OCI-LY7 (cell line): Measurements from ENCODE around the gene CABLES1. TPM values are rescaled to one million over a fixed set of nuclear protein-coding genes. Genes with fewer than 3 reads are reported as not detected.

Experiments used
- BruUV-seq: library from RNA; stranded (reverse); fragments of 400-500 nt; replicated peaks from 2 replicates; lab custom pipeline; 2021; lab: Mats Ljungman, UMichigan
- CTCF ChIA-PET: fragments of 300-600 bp; sonication (Branson Sonifier 250); formaldehyde crosslinking; loops from one replicate; lab custom pipeline; 2022; ENCODE audit warnings: antibody characterized with exemption; ENCODE audit not compliant: unreplicated experiment; lab: Charles Lee
- POLR2A ChIA-PET: fragments of 300-600 bp; sonication (Branson Sonifier 250); formaldehyde crosslinking; loops from one replicate; lab custom pipeline; 2022; ENCODE audit warnings: antibody characterized with exemption; lab: Charles Lee
- DNase-seq: peaks from one replicate; pipeline ENCODE4 v3.0.0-alpha.2; 2015; ENCODE audit warnings: low spot score
- H2AFZ ChIP-seq: fragments of 200-600 bp; sonication (generic), shearing (Covaris generic); 2 replicates; pipeline ENCODE4 v1.6.1; 2014; ENCODE audit warnings: mild to moderate bottlenecking, antibody characterized with exemption, low read length, moderate library complexity
- H3K27ac ChIP-seq: fragments of 200-600 bp; sonication (generic); 2 replicates; pipeline ENCODE4 v1.5.1; 2014; ENCODE audit warnings: mixed run types, low read depth, mild to moderate bottlenecking, moderate library complexity, low read length, inconsistent platforms; ENCODE audit not compliant: poor library complexity, severe bottlenecking
- H3K36me3 ChIP-seq: fragments of 200-600 bp; sonication (generic); 2 replicates; pipeline ENCODE4 v1.6.1; 2014; ENCODE audit warnings: mild to moderate bottlenecking, antibody characterized with exemption, low read length, moderate library complexity, mixed read lengths; ENCODE audit not compliant: insufficient read depth
- H3K4me1 ChIP-seq: fragments of 200-600 bp; sonication (generic); 2 replicates; pipeline ENCODE4 v1.5.1; 2014; ENCODE audit warnings: mild to moderate bottlenecking, low read length; ENCODE audit not compliant: insufficient read depth, poor library complexity, severe bottlenecking
- H3K4me2 ChIP-seq: fragments of 200-600 bp; sonication (generic); 2 replicates; pipeline ENCODE4 v1.6.1; 2014; ENCODE audit warnings: mild to moderate bottlenecking, low read length
- H3K4me3 ChIP-seq: fragments of 200-600 bp; sonication (generic); 2 replicates; pipeline ENCODE4 v1.5.1; 2014; ENCODE audit warnings: mild to moderate bottlenecking, low read depth, low read length; ENCODE audit not compliant: poor library complexity, severe bottlenecking
- H3K79me2 ChIP-seq: fragments of 200-600 bp; sonication (generic); 2 replicates; pipeline ENCODE4 v1.6.1; 2016; ENCODE audit warnings: low read depth, mild to moderate bottlenecking, low read length, moderate library complexity, mixed read lengths; ENCODE audit not compliant: insufficient read depth
- H3K9me2 ChIP-seq: fragments of 200-600 bp; sonication (generic); 2 replicates; pipeline ENCODE4 v1.6.1; 2016; ENCODE audit warnings: mild to moderate bottlenecking, low read length, mixed read lengths; ENCODE audit not compliant: insufficient read depth
- H3K9me3 ChIP-seq: fragments of 200-600 bp; sonication (generic); 2 replicates; pipeline ENCODE4 v1.6.1; 2014; ENCODE audit warnings: mild to moderate bottlenecking, mixed run types, low read length, mixed read lengths
- H4K20me1 ChIP-seq: fragments of 200-600 bp; sonication (generic); 2 replicates; pipeline ENCODE4 v1.6.1; 2014; ENCODE audit warnings: mild to moderate bottlenecking, antibody characterized with exemption, low read length, moderate library complexity, mixed read lengths; ENCODE audit not compliant: insufficient read depth
- CTCF ChIP-seq: fragments of 200-600 bp; sonication (generic); conservative IDR thresholded peaks from 2 replicates; pipeline ENCODE4 v1.5.1; 2014; ENCODE audit warnings: mild to moderate bottlenecking, antibody characterized with exemption, low read length, moderate library complexity, mixed read lengths
- EZH2phosphoT487 ChIP-seq: fragments of 200-600 bp; sonication (generic); IDR thresholded peaks from 2 replicates; pipeline ENCODE4 v1.6.1; 2018; ENCODE audit warnings: low read depth, borderline replicate concordance, mild to moderate bottlenecking, mixed run types, antibody characterized with exemption, low read length, moderate library complexity, mixed read lengths
- intact Hi-C: fragments of 100-400 bp; cut with micrococcal nuclease; formaldehyde crosslinking; loops from one replicate; pipeline ENCODE4 v1.10.0; 2022; ENCODE audit not compliant: unreplicated experiment
- total RNA-seq, 2 experiments: library from RNA; depleted of rRNA in 1 of 2; stranded (reverse); fragments of >200 nt in 1 of 2; shearing (Covaris generic) in 1 of 2; gene quantifications; 2 replicates each; pipeline ENCODE4 v1.2.3, GENCODE V29; 2014 to 2022

The CABLES1 gene
- total RNA-seq, 2 experiments from 2014 or later = 20.6 to 28.7 TPM

- Histone ChIP-seq H3K4me1 (peaks cover 6% of the 10 kb centered on the region), H3K36me3 (0 out of 2 replicates have a peak, but pooled peaks cover 4% of the 10 kb centered on the region), H3K79me2 (no peaks in the 10 kb centered on the region), H3K9me2 (no peaks in the 10 kb centered on the region), H4K20me1 (no peaks in the 10 kb centered on the region), H3K4me2 (no peak overlapping the region), H2AFZ (no peak overlapping the region), H3K9me3 (no peaks in the 10 kb centered on the region), H3K27ac (no peak overlapping the region), H3K4me3 (no peak overlapping the region)
- no TSS peak for BruUV-seq
- TF ChIP-seq CTCF = no peak
- no peak for TF ChIP-seq EZH2phosphoT487
- intact Hi-C loops = no loop called here
- CTCF ChIA-PET = no interaction called here
- POLR2A ChIA-PET = no interaction called here
- peak; percentile 58 for DNase-seq
These were observed 156.3 kb downstream of the CABLES1 start for GRCh38 chr18:23291456-23292205.

- no TSS peak for BruUV-seq
- ChIA-PET CTCF (no interaction called here), POLR2A (interaction anchor here (0.6 kb wide), 2 partner anchors 60 to 167 kb away, joined by 3 read pairs; no protein-coding TSS in a partner anchor)
- H3K36me3 ChIP-seq = peaks cover 6% of the 10 kb centered on the region; the same call in 1 of the 2 replicates
- intact Hi-C loops = no loop called here
- no peak overlapping the region for H3K4me2 ChIP-seq
- H2AFZ ChIP-seq = no peak overlapping the region
- TF ChIP-seq EZH2phosphoT487 (no peak), CTCF (no peak)
- DNase-seq = no peak
- H3K9me3 ChIP-seq = no peaks in the 10 kb centered on the region
- H4K20me1 ChIP-seq = no peaks in the 10 kb centered on the region
- H3K9me2 ChIP-seq = no peaks in the 10 kb centered on the region
- H3K4me1 ChIP-seq = no peaks in the 10 kb centered on the region
- no peak overlapping the region for H3K4me3 ChIP-seq
- no peak overlapping the region for H3K27ac ChIP-seq
- no peaks in the 10 kb centered on the region for H3K79me2 ChIP-seq
These were observed 165.0 kb downstream of the CABLES1 start for GRCh38 chr18:23300231-23300805.

- Histone ChIP-seq H3K9me3 (no peaks in the 10 kb centered on the region), H3K4me3 (no peak overlapping the region), H3K9me2 (no peaks in the 10 kb centered on the region), H3K27ac (no peak overlapping the region), H4K20me1 (no peaks in the 10 kb centered on the region), H3K79me2 (no peaks in the 10 kb centered on the region), H3K36me3 (peaks cover 3% of the 10 kb centered on the region; the same call in 1 of the 2 replicates), H2AFZ (no peak overlapping the region), H3K4me1 (no peaks in the 10 kb centered on the region), H3K4me2 (no peak overlapping the region)
- DNase-seq = peak; percentile 8
- TF ChIP-seq CTCF = no peak
- no peak for TF ChIP-seq EZH2phosphoT487
- ChIA-PET CTCF (no interaction called here), POLR2A (no interaction called here)
- no TSS peak for BruUV-seq
- intact Hi-C loops = no loop called here
These were observed 166.7 kb downstream of the CABLES1 start for GRCh38 chr18:23301972-23302371.
